Measurements from ENCODE around the gene FAM161B. TPM values are rescaled to one million over a fixed set of nuclear protein-coding genes. Genes with fewer than 3 reads are reported as not detected.
"Not testable (repeated sequence)": the region's sequence is repeated elsewhere in the genome, so short reads cannot be mapped to it uniquely, and the experiment has no call there.

FAM161B gene
- 1 to 10 TPM; 2.0 to 5.1 (median 3.1) TPM for polyA plus RNA-seq
- long read RNA-seq, donor 1 = 0 reads
- long read RNA-seq, donor 2 = 0 reads
- long read RNA-seq, donor 3 = 0 reads
- long read RNA-seq, donor 4 = 0 reads
- long read RNA-seq, donor 5 = 0 reads
- long read RNA-seq, donor 6 = 0 reads
- long read RNA-seq, donor 7 = 0 reads
- long read RNA-seq, donor 8 = 0 reads
- long read RNA-seq, donor 9 = 0 reads
- long read RNA-seq, donor 10, full-length matches to known transcripts = 1 of 1 reads
- long read RNA-seq, donor 10, partial matches to known transcripts = 0 of 1 reads
- long read RNA-seq, donor 10, other reads (novel, unspliced or antisense) = 0 of 1 reads

DNA sequence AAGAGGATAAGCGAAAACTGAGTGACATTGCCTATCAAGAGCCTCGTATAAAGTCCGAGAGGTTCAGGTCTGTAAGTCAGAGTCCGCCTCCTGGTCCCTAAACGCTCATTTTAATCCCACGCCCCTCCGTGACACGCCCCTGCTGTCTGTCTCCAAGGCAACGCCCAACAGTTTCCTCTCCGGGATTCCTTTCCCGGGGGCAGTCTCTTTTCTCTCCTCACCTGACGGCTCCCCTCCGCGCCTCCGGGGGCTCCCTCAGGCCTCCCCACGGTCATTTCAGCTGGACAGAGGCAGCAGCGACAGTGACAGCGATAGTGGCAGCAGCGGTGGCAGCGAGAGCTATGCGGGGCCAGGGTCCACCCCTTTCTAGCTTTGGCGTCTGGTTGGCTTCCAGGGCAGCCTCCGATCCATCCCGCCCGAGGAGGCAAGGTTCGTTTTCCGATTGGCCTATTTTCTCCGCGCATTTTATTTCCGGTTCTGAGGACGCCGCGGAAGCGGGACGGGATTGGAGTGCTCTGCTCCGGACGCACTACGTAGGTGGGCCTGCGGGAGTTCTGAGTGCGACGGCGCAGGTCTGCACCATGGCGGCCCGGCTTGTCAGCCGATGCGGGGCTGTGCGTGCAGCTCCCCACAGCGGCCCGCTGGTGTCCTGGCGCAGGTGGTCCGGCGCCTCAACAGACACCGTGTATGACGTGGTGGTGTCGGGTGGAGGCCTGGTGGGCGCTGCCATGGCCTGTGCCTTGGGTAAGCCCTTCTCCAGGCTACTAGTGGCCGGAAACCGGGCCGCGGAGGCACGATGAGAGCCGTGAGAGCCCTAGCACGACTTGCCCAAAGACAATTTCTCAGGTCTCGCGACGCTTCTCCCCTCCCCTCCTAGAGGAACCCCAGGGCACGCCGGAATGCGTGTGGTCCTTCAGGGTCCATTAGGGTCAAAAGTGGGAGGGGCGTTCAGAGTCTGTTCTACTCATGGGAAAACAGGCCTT lies at the start of gene FAM161B, which contains the start of gene COQ6:
Gene FAM161B (minus strand): TSS at position 343 of the 983 bp plus-strand sequence. CDS start 68 bp downstream, at position 275.
Gene COQ6 (plus strand): TSS at position 551 of the 983 bp plus-strand sequence. CDS start 31 bp downstream, at position 582.
- peak within 1 kb of the TSS; percentile 94 to 99 (median 96) for H3K27ac ChIP-seq (ENCODE audit: low read depth in 1 of 3, low read length in 2 of 3)
- peak within 1 kb of the TSS; percentile 80 to 95 (median 81) for H3K4me3 ChIP-seq (ENCODE audit: low read depth in 1 of 3, low read length in 3 of 3)
- peaks cover 1 to 12% (median 4%) of the 10 kb centered on the region in 3 donors for H3K36me3 ChIP-seq (ENCODE audit: control insufficient read depth in 3 of 3, insufficient read depth in 2 of 3, low read depth in 1 of 3, low read length in 3 of 3)
- peaks cover 0 to 6% (median 0%) of the 10 kb centered on the region in 3 donors for H3K4me1 ChIP-seq (ENCODE audit: control insufficient read depth in 3 of 3, insufficient read depth in 2 of 3, low read depth in 1 of 3, low read length in 2 of 3)
- H3K27me3 ChIP-seq (ENCODE audit: control insufficient read depth in 3 of 3, insufficient read depth in 3 of 3, low read length in 3 of 3) = peaks cover 0 to 9% (median 0%) of the 10 kb centered on the region in 3 donors
- DNase-seq (peak; percentile 97 to 99), FAIRE-seq (no peak)
- no peaks in the 10 kb centered on the region for H3K9me3 ChIP-seq (ENCODE audit: control insufficient read depth in 2 of 2, insufficient read depth in 1 of 2, low read depth in 1 of 2, low read length in 1 of 2)
- 0 to 1% (median 0%) methylated on average over 70 of the region's 70 CpGs for WGBS, 3 donors

DNA sequence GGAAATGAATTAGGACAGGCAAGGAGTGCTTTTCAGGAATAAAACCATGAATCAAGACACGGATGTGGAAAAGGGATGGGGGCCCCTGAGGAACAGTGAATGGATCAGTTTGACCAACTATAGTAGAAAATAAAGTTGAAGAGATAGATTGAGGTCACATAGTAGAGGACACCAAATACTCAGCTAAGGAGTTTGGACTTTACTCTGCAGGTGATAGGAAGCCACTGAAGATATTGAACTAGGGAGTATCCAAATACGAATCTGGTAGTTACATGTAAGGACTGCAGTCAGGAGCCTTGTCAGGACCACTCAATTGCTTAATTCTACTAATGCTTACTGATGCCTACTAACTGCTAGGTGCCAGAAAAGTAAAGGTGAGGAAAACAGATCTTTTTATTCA lies 48.8 kb upstream of the FAM161B start:
- H3K4me1 ChIP-seq (ENCODE audit: control insufficient read depth in 3 of 3, insufficient read depth in 2 of 3, low read depth in 1 of 3, low read length in 2 of 3) = peaks cover 6 to 42% (median 7%) of the 10 kb centered on the region in 3 donors
- H3K27ac ChIP-seq (ENCODE audit: low read depth in 1 of 3, low read length in 2 of 3) = peak overlapping the region; percentile 37 to 92 (median 86)
- DNase-seq = peak; percentile 49 to 67
- no peaks in the 10 kb centered on the region for H3K27me3 ChIP-seq (ENCODE audit: control insufficient read depth in 3 of 3, insufficient read depth in 3 of 3, low read length in 3 of 3)
- no peaks in the 10 kb centered on the region for H3K9me3 ChIP-seq (ENCODE audit: control insufficient read depth in 2 of 2, insufficient read depth in 1 of 2, low read depth in 1 of 2, low read length in 1 of 2)
- H3K4me3 ChIP-seq (ENCODE audit: low read depth in 1 of 3, low read length in 3 of 3) = no peak overlapping the region
- WGBS, 3 donors = 18 to 66% (median 45%) methylated on average over 2 of the region's 2 CpGs
- FAIRE-seq = no peak
- peaks cover 0 to 17% (median 1%) of the 10 kb centered on the region in 3 donors for H3K36me3 ChIP-seq (ENCODE audit: control insufficient read depth in 3 of 3, insufficient read depth in 2 of 3, low read depth in 1 of 3, low read length in 3 of 3)

GRCh38 chr14:73997944-73998447 lies 48.1 kb upstream of the FAM161B start:
- no peaks in the 10 kb centered on the region for H3K27me3 ChIP-seq (ENCODE audit: control insufficient read depth in 3 of 3, insufficient read depth in 3 of 3, low read length in 3 of 3)
- peak; percentile 63 to 73 for DNase-seq
- H3K36me3 ChIP-seq (ENCODE audit: control insufficient read depth in 3 of 3, insufficient read depth in 2 of 3, low read depth in 1 of 3, low read length in 3 of 3) = peaks cover 0 to 14% (median 0%) of the 10 kb centered on the region in 3 donors
- H3K9me3 ChIP-seq (ENCODE audit: control insufficient read depth in 2 of 2, insufficient read depth in 1 of 2, low read depth in 1 of 2, low read length in 1 of 2) = no peaks in the 10 kb centered on the region
- no peak for FAIRE-seq
- H3K27ac ChIP-seq (ENCODE audit: low read depth in 1 of 3, low read length in 2 of 3) = peak overlapping the region; percentile 86 to 92 (median 88)
- 21 to 61% (median 45%) methylated on average over 7 of the region's 7 CpGs for WGBS, 3 donors
- H3K4me1 ChIP-seq (ENCODE audit: control insufficient read depth in 3 of 3, insufficient read depth in 2 of 3, low read depth in 1 of 3, low read length in 2 of 3) = peaks cover 6 to 47% (median 7%) of the 10 kb centered on the region in 3 donors
- no peak overlapping the region for H3K4me3 ChIP-seq (ENCODE audit: low read depth in 1 of 3, low read length in 3 of 3)

- WGBS, 3 donors = 14 to 63% (median 25%) methylated on average over 1 of the region's 1 CpG
- FAIRE-seq (peak; percentile 15), DNase-seq (peak; percentile 80 to 89)
- no peaks in the 10 kb centered on the region for H3K9me3 ChIP-seq (ENCODE audit: control insufficient read depth in 2 of 2, insufficient read depth in 1 of 2, low read depth in 1 of 2, low read length in 1 of 2)
- peaks cover 6 to 47% (median 7%) of the 10 kb centered on the region in 3 donors for H3K4me1 ChIP-seq (ENCODE audit: control insufficient read depth in 3 of 3, insufficient read depth in 2 of 3, low read depth in 1 of 3, low read length in 2 of 3)
- peak overlapping the region; percentile 88 to 92 (median 92) for H3K27ac ChIP-seq (ENCODE audit: low read depth in 1 of 3, low read length in 2 of 3)
- peaks cover 0 to 20% (median 0%) of the 10 kb centered on the region in 3 donors for H3K36me3 ChIP-seq (ENCODE audit: control insufficient read depth in 3 of 3, insufficient read depth in 2 of 3, low read depth in 1 of 3, low read length in 3 of 3)
- no peak overlapping the region for H3K4me3 ChIP-seq (ENCODE audit: low read depth in 1 of 3, low read length in 3 of 3)
- H3K27me3 ChIP-seq (ENCODE audit: control insufficient read depth in 3 of 3, insufficient read depth in 3 of 3, low read length in 3 of 3) = no peaks in the 10 kb centered on the region
Measured at GRCh38 chr14:73997108-73997943, 47.4 kb upstream of the FAM161B start.

GRCh38 chr14:73996731-73997107 lies 46.8 kb upstream of the FAM161B start:
- Histone ChIP-seq H3K4me1 (ENCODE audit: control insufficient read depth in 3 of 3, insufficient read depth in 2 of 3, low read depth in 1 of 3, low read length in 2 of 3) (peaks cover 6 to 47% (median 7%) of the 10 kb centered on the region in 3 donors), H3K4me3 (ENCODE audit: low read depth in 1 of 3, low read length in 3 of 3) (no peak overlapping the region), H3K36me3 (ENCODE audit: control insufficient read depth in 3 of 3, insufficient read depth in 2 of 3, low read depth in 1 of 3, low read length in 3 of 3) (peaks cover 0 to 19% (median 0%) of the 10 kb centered on the region in 3 donors), H3K27me3 (ENCODE audit: control insufficient read depth in 3 of 3, insufficient read depth in 3 of 3, low read length in 3 of 3) (no peaks in the 10 kb centered on the region), H3K27ac (ENCODE audit: low read depth in 1 of 3, low read length in 2 of 3) (peak overlapping the region; percentile 82 to 92 (median 92)), H3K9me3 (ENCODE audit: control insufficient read depth in 2 of 2, insufficient read depth in 1 of 2, low read depth in 1 of 2, low read length in 1 of 2) (no peaks in the 10 kb centered on the region)
- 15 to 47% (median 45%) methylated on average over 2 of the region's 2 CpGs for WGBS, 3 donors
- DNase-seq (no peak), FAIRE-seq (no peak)

- DNase-seq = peak; percentile 90 to 94
- Histone ChIP-seq H3K4me3 (ENCODE audit: low read depth in 1 of 3, low read length in 3 of 3) (peak overlapping the region in 2 of 3 donors; percentile 46 to 49), H3K9me3 (ENCODE audit: control insufficient read depth in 2 of 2, insufficient read depth in 1 of 2, low read depth in 1 of 2, low read length in 1 of 2) (no peaks in the 10 kb centered on the region), H3K27ac (ENCODE audit: low read depth in 1 of 3, low read length in 2 of 3) (peak overlapping the region; percentile 63 to 92 (median 73)), H3K27me3 (ENCODE audit: control insufficient read depth in 3 of 3, insufficient read depth in 3 of 3, low read length in 3 of 3) (no peaks in the 10 kb centered on the region), H3K4me1 (ENCODE audit: control insufficient read depth in 3 of 3, insufficient read depth in 2 of 3, low read depth in 1 of 3, low read length in 2 of 3) (peaks cover 7 to 52% (median 9%) of the 10 kb centered on the region in 3 donors), H3K36me3 (ENCODE audit: control insufficient read depth in 3 of 3, insufficient read depth in 2 of 3, low read depth in 1 of 3, low read length in 3 of 3) (peaks cover 0 to 22% (median 0%) of the 10 kb centered on the region in 3 donors)
- FAIRE-seq = no peak
- WGBS, 3 donors = 17 to 69% (median 48%) methylated on average over 8 of the region's 8 CpGs
Measured at GRCh38 chr14:73995977-73996378, 46.1 kb upstream of the FAM161B start.

DNA sequence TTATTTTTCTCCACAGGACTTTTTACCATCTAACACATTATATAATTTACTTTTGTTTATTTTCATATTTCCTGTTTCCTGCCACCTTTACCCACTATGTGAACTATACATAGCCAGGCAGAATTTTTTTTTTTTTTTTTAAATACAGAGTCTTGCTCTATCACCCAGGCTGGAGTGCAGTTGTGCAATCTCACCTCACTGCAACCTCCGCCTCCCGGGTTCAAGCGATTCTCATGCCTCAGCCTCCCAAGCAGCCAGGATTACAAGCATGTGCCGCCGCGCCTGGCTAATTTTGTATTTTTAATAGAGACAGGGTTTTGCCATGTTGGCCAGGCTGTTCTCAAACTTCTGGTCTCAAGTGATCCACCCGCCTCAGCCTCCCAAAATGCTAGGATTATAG lies 45.0 kb upstream of the FAM161B start:
- Histone ChIP-seq H3K4me3 (ENCODE audit: low read depth in 1 of 3, low read length in 3 of 3) (peak overlapping the region in 2 of 3 donors; percentile 46 to 49), H3K36me3 (ENCODE audit: control insufficient read depth in 3 of 3, insufficient read depth in 2 of 3, low read depth in 1 of 3, low read length in 3 of 3) (peaks cover 0 to 24% (median 0%) of the 10 kb centered on the region in 3 donors), H3K4me1 (ENCODE audit: control insufficient read depth in 3 of 3, insufficient read depth in 2 of 3, low read depth in 1 of 3, low read length in 2 of 3) (peaks cover 7 to 53% (median 11%) of the 10 kb centered on the region in 3 donors), H3K27ac (ENCODE audit: low read depth in 1 of 3, low read length in 2 of 3) (peak overlapping the region in 2 of 3 donors; percentile 50 to 92)
- DNase-seq; H3K27me3 ChIP-seq (ENCODE audit: control insufficient read depth in 3 of 3, insufficient read depth in 3 of 3, low read length in 3 of 3); FAIRE-seq; H3K9me3 ChIP-seq (ENCODE audit: control insufficient read depth in 2 of 2, insufficient read depth in 1 of 2, low read depth in 1 of 2, low read length in 1 of 2): not testable (repeated sequence)
- 66 to 84% (median 75%) methylated on average over 7 of the region's 7 CpGs for WGBS, 3 donors

Data from small intestine (tissue), 16 donors.